ENCODE measurements around the gene SPG21. TPM values are rescaled to one million over a fixed set of nuclear protein-coding genes. Genes with fewer than 3 reads are reported as not detected.

The SPG21 gene
- total and polyA plus RNA-seq, 2 of the 4 experiments (the other 2 are of a cell fraction), result 59.9 to 60.8 TPM

DNA sequence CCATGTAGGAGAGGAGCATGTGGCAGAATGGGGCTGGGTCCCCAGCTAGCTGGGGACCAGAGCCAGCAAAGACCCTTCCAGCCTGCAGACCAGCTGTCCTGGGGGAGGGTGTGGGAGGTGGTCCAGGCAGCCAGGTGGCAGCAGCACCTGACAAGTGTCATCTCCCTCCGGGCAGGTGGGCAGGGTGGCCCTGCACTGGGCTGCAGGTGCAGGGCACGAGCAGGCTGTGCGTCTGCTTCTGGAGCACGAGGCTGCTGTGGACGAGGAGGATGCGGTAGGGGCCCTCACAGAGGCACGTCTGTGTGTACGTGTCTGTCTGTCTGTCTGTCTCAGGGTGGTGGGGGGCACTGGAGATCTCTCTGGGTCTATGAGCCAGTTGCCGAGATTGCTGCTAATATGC is 72.5 kb downstream of the SPG21 start:
- Histone ChIP-seq H3K4ac (ENCODE audit: low read depth, low read length) (no peak overlapping the region), H2AFZ (replicated peaks; ENCODE audit: low read length, poor library complexity) (no peak overlapping the region), H4K20me1 (ENCODE audit: insufficient read depth, low read length) (no peaks in the 10 kb centered on the region), H3K14ac (replicated peaks; ENCODE audit: low read depth, low read length) (no peak overlapping the region), H4K8ac (ENCODE audit: low read depth in 2 of 2, low read length in 2 of 2) (no peak overlapping the region), H2AK9ac (replicated peaks; ENCODE audit: low read depth, low read length, poor library complexity) (no peak overlapping the region), H3K9me3 (ENCODE audit: control insufficient read depth, insufficient read depth, low read length) (no peaks in the 10 kb centered on the region), H2BK20ac (ENCODE audit: low read depth, low read length) (no peak overlapping the region), H3K4me1 (ENCODE audit: control insufficient read depth, insufficient read depth, low read length) (peaks cover 1% of the 10 kb centered on the region; the same call in 1 of the 2 replicates), H4K5ac (ENCODE audit: low read depth, low read length) (no peak overlapping the region), H2BK5ac (ENCODE audit: low read depth, low read length, poor library complexity, severe bottlenecking) (no peak overlapping the region), H3K79me1 (ENCODE audit: low read depth in 1 of 2, low read length in 2 of 2) (no peaks in the 10 kb centered on the region; a peak in 1 of 4 replicates), H3K9me1 (ENCODE audit: insufficient read depth, low read length) (peaks cover 4% of the 10 kb centered on the region; the same call in 1 of the 2 replicates), H2BK120ac (ENCODE audit: low read depth, low read length) (no peak overlapping the region), H3K36me3 (ENCODE audit: control insufficient read depth, insufficient read depth, low read length) (no peaks in the 10 kb centered on the region), H4K91ac (ENCODE audit: insufficient read depth, low read depth, low read length) (no peak overlapping the region), H2BK15ac (ENCODE audit: low read depth, low read length) (no peak overlapping the region), H3K9ac (ENCODE audit: low read depth, low read length) (no peak overlapping the region), H3K27ac (ENCODE audit: insufficient read depth, low read length) (no peak overlapping the region), H3K56ac (ENCODE audit: extremely low read depth, insufficient read depth, low read length) (no peak overlapping the region), H3K4me2 (ENCODE audit: low read depth, low read length) (no peak overlapping the region), H2AK5ac (ENCODE audit: low read depth, low read length) (no peak overlapping the region), H3K4me3 (ENCODE audit: insufficient read depth, low read depth, low read length) (no peak overlapping the region), H3K23ac (ENCODE audit: low read depth, low read length) (no peak overlapping the region), H3K18ac (ENCODE audit: low read depth, low read length) (no peak overlapping the region), H3K27me3 (ENCODE audit: control insufficient read depth, insufficient read depth, low read length) (no peaks in the 10 kb centered on the region)
- TF ChIP-seq MAFK (IDR thresholded peaks at IDR 0.05; ENCODE audit: low read depth, low read length) (no peak), FOS (IDR thresholded peaks at IDR 0.05; ENCODE audit: low read depth, low read length) (no peak), CHD1 (IDR thresholded peaks at IDR 0.05; ENCODE audit: low read depth, low read length) (no peak), CEBPB (IDR thresholded peaks at IDR 0.05; ENCODE audit: low read depth, low read length) (no peak), SMC3 (IDR thresholded peaks at IDR 0.05; ENCODE audit: low read depth, low read length) (no peak), MXI1 (IDR thresholded peaks at IDR 0.05; ENCODE audit: borderline replicate concordance, low read depth, low read length) (no peak), RFX5 (IDR thresholded peaks at IDR 0.05; ENCODE audit: low read depth, low read length) (no peak), RCOR1 (IDR thresholded peaks at IDR 0.05; ENCODE audit: insufficient replicate concordance, low read length) (no peak), BHLHE40 (IDR thresholded peaks at IDR 0.05; ENCODE audit: low read depth, low read length) (no peak), POLR2A (IDR thresholded peaks at IDR 0.05; ENCODE audit: low read depth, low read length) (no peak), NFE2L2 (IDR thresholded peaks at IDR 0.05; ENCODE audit: low read depth, low read length) (no peak), MAZ (IDR thresholded peaks at IDR 0.05; ENCODE audit: borderline replicate concordance, low read depth, low read length) (no peak)
- TF ChIP-seq, protein P1, sequence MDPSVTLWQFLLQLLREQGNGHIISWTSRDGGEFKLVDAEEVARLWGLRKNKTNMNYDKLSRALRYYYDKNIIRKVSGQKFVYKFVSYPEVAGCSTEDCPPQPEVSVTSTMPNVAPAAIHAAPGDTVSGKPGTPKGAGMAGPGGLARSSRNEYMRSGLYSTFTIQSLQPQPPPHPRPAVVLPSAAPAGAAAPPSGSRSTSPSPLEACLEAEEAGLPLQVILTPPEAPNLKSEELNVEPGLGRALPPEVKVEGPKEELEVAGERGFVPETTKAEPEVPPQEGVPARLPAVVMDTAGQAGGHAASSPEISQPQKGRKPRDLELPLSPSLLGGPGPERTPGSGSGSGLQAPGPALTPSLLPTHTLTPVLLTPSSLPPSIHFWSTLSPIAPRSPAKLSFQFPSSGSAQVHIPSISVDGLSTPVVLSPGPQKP (IDR thresholded peaks at IDR 0.05; ENCODE audit: borderline replicate concordance, low read depth, low read length), result no peak
- TF ChIP-seq, protein P2, sequence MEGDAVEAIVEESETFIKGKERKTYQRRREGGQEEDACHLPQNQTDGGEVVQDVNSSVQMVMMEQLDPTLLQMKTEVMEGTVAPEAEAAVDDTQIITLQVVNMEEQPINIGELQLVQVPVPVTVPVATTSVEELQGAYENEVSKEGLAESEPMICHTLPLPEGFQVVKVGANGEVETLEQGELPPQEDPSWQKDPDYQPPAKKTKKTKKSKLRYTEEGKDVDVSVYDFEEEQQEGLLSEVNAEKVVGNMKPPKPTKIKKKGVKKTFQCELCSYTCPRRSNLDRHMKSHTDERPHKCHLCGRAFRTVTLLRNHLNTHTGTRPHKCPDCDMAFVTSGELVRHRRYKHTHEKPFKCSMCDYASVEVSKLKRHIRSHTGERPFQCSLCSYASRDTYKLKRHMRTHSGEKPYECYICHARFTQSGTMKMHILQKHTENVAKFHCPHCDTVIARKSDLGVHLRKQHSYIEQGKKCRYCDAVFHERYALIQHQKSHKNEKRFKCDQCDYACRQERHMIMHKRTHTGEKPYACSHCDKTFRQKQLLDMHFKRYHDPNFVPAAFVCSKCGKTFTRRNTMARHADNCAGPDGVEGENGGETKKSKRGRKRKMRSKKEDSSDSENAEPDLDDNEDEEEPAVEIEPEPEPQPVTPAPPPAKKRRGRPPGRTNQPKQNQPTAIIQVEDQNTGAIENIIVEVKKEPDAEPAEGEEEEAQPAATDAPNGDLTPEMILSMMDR (conservative IDR thresholded peaks at IDR 0.05; ENCODE audit: low read depth, low read length), result no peak
- TF ChIP-seq, protein P3, sequence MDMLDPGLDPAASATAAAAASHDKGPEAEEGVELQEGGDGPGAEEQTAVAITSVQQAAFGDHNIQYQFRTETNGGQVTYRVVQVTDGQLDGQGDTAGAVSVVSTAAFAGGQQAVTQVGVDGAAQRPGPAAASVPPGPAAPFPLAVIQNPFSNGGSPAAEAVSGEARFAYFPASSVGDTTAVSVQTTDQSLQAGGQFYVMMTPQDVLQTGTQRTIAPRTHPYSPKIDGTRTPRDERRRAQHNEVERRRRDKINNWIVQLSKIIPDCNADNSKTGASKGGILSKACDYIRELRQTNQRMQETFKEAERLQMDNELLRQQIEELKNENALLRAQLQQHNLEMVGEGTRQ (IDR thresholded peaks at IDR 0.05; ENCODE audit: low read depth, low read length), result no peak
- ChIA-PET POLR2A (ENCODE audit: unreplicated experiment) (no interaction called here), CTCF (no interaction called here)
- in situ Hi-C loops (cut with MboI; ENCODE audit: low sequenced_read_pairs), result no loop called here
- dilution Hi-C loops (cut with HindIII; ENCODE audit: low sequenced_read_pairs, unreplicated experiment), result no loop called here
- 90% methylated on average over 6 of the region's 9 CpGs; no CpG with 5 or more reads in 1 of the 2 experiments for WGBS, 2 experiments (ENCODE audit: extremely low coverage in 2 of 2, insufficient read length in 1 of 2)
- no TSS peak for BruUV-seq (replicated peaks)
- ATAC-seq (ENCODE audit: low read depth) (no peak), DNase-seq (no peak)
- intact Hi-C loops (cut with micrococcal nuclease), result no loop called here
